HepG2 (cell line): ENCODE measurements around the gene SLC9A5. TPM values are rescaled to one million over a fixed set of nuclear protein-coding genes. Genes with fewer than 3 reads are reported as not detected.

ENCODE experiments used
- ATAC-seq: fragments of 200-7000 bp; cut with Tn5 transposase; 3 replicates; pipeline ENCODE4 v1.9.1; 2020; ENCODE audit warnings: mild to moderate bottlenecking, moderate library complexity
- BruUV-seq: library from RNA; stranded (reverse); fragments of 400-500 nt; replicated peaks from 2 replicates; lab custom pipeline; 2021; lab: Mats Ljungman, UMichigan
- CTCF ChIA-PET: fragments of 300-600 bp; formaldehyde crosslinking; extraction: SDS; loops from one replicate; lab custom pipeline; 2021; ENCODE audit warnings: low total read pairs, inconsistent platforms, low intra/inter-chr PET ratio; lab: Yijun Ruan, JAX
- POLR2A ChIA-PET: fragments of 350-600 bp; sonication (Branson Sonifier 250); formaldehyde crosslinking; loops from one replicate; lab custom pipeline; 2020; ENCODE audit warnings: antibody characterized with exemption, inconsistent platforms; lab: Yijun Ruan, JAX
- DNase-seq: peaks from one replicate; pipeline ENCODE4 v3.0.0-alpha.2; 2015; ENCODE audit warnings: low spot score
- FAIRE-seq: peaks from 3 replicates; lab custom pipeline; 2011; peaks lifted over from hg19 to GRCh38; lab: Jason Lieb, UNC
- H2AFZ ChIP-seq: one replicate; pipeline ENCODE4 v1.6.1; 2011; ENCODE audit warnings: low read length, inconsistent platforms
- H3K27ac ChIP-seq: fragments of 300-600 bp; 3 replicates; pipeline ENCODE4 v1.8.0; 2011; ENCODE audit warnings: mixed run types, mild to moderate bottlenecking, mixed read lengths, low read length, inconsistent platforms; ENCODE audit not compliant: insufficient read depth; ENCODE audit errors: extremely low read length
- H3K27me3 ChIP-seq, 2 experiments: fragments of 200-600 bp in 1 of 2; 2 replicates in 1 of 2; 3 replicates in 1 of 2; pipeline versions ENCODE4 v1.6.0 to v1.8.0; 2011; ENCODE audit warnings: low read length in 2 of 2, mild to moderate bottlenecking in 2 of 2, moderate library complexity in 2 of 2, inconsistent platforms in 1 of 2; ENCODE audit not compliant: insufficient read depth in 2 of 2, control insufficient read depth in 1 of 2
- H3K36me3 ChIP-seq, 2 experiments: fragments of 200-600 bp in 1 of 2; replicated peaks in 1 of 2; 2 replicates in 1 of 2; 3 replicates in 1 of 2; pipeline versions ENCODE4 v1.5.1 to v1.8.0; 2011; ENCODE audit warnings: low read length in 2 of 2, inconsistent platforms in 1 of 2; ENCODE audit not compliant: insufficient read depth in 2 of 2, control insufficient read depth in 1 of 2
- H3K4me1 ChIP-seq: 2 replicates; pipeline ENCODE4 v1.5.1; 2012; ENCODE audit warnings: low read length, inconsistent platforms; ENCODE audit not compliant: insufficient read depth
- H3K4me2 ChIP-seq: 2 replicates; pipeline ENCODE4 v1.6.0; 2011; ENCODE audit warnings: low read depth, low read length, inconsistent platforms
- H3K4me3 ChIP-seq, 3 experiments: fragments of 200-600 bp in 1 of 3; sonication (generic), shearing (Covaris generic) in 1 of 3; replicated peaks in 1 of 3; 2 replicates each; pipeline ENCODE4 v1.5.1; 2011 to 2016; ENCODE audit warnings: low read length in 3 of 3, inconsistent platforms in 2 of 3, low read depth in 2 of 3, mild to moderate bottlenecking in 2 of 3, control low read depth in 1 of 3, mixed read lengths in 1 of 3; ENCODE audit not compliant: insufficient read depth in 1 of 3
- H3K79me2 ChIP-seq: one replicate; pipeline ENCODE4 v1.6.1; 2011; ENCODE audit warnings: low read length, inconsistent platforms; ENCODE audit not compliant: insufficient read depth
- H3K9ac ChIP-seq: 2 replicates; pipeline ENCODE4 v1.6.0; 2011; ENCODE audit warnings: mild to moderate bottlenecking, low read depth, low read length, inconsistent platforms; ENCODE audit not compliant: insufficient read depth
- H3K9me3 ChIP-seq: 2 replicates; pipeline ENCODE4 v1.5.1; 2012; ENCODE audit warnings: mild to moderate bottlenecking, low read length
- H4K20me1 ChIP-seq: 2 replicates; pipeline ENCODE4 v1.6.0; 2011; ENCODE audit warnings: inconsistent platforms, mild to moderate bottlenecking, low read length, moderate library complexity; ENCODE audit not compliant: insufficient read depth
- FOXA1 ChIP-seq, 2 experiments: fragments of 450-650 bp in 1 of 2; sonication (generic) in 1 of 2; formaldehyde crosslinking in 1 of 2; IDR thresholded peaks; 2 replicates each; pipeline versions ENCODE4 v1.4.0 to v1.6.1; 2016 to 2020; ENCODE audit warnings: missing genetic modification reagents in 1 of 2
- FOXK2 ChIP-seq: fragments of 450-650 bp; IDR thresholded peaks from 2 replicates; pipeline ENCODE4 v1.6.1; 2016
- FOXP1 ChIP-seq, 2 experiments: fragments of 450-650 bp in 1 of 2; IDR thresholded peaks; 2 replicates each; pipeline ENCODE4 v1.6.1; 2017 to 2018; ENCODE audit warnings: antibody characterized with exemption in 1 of 2
- HINFP ChIP-seq: sonication (generic); formaldehyde crosslinking; IDR thresholded peaks from 2 replicates; pipeline ENCODE4 v1.4.0; 2020; ENCODE audit warnings: low read depth, mild to moderate bottlenecking, missing genetic modification reagents
- KDM2A ChIP-seq: sonication (generic); formaldehyde crosslinking; IDR thresholded peaks from 2 replicates; pipeline ENCODE4 v1.4.0; 2020; ENCODE audit warnings: low read depth, missing genetic modification reagents, borderline replicate concordance
- POLR2AphosphoS2 ChIP-seq: IDR thresholded peaks from 2 replicates; pipeline ENCODE4 v1.6.1; 2011; ENCODE audit warnings: low read depth, low read length, improper control_type of control experiment
- REXO4 ChIP-seq: sonication (generic); formaldehyde crosslinking; IDR thresholded peaks from 2 replicates; pipeline ENCODE4 v1.8.0; 2022; ENCODE audit warnings: missing genetic modification reagents, mild to moderate bottlenecking, borderline replicate concordance
- ZMYM4 ChIP-seq: sonication (generic); formaldehyde crosslinking; IDR thresholded peaks from 2 replicates; pipeline ENCODE4 v1.8.1; 2023; ENCODE audit warnings: mild to moderate bottlenecking, missing genetic modification reagents
- ZNF234 ChIP-seq: sonication (generic); formaldehyde crosslinking; conservative IDR thresholded peaks from 2 replicates; pipeline ENCODE4 v1.5.1; 2020; ENCODE audit warnings: mild to moderate bottlenecking, missing genetic modification reagents
- WGBS: methylation state at CpG from one replicate; pipeline ENCODE4 v1.1.6; 2017; ENCODE audit warnings: low lambda C conversion rate; 5-methylcytosine and 5-hydroxymethylcytosine counted together
- in situ Hi-C: cut with HindIII; loops from 2 replicates; pipeline ENCODE4 v1.10.0; 2017; ENCODE audit warnings: low pct_unique_long_range_greater_than_20kb; ENCODE audit not compliant: extremely low pct_ligation_motif_present
- intact Hi-C: fragments of 100-400 bp; cut with micrococcal nuclease; formaldehyde crosslinking; loops from one replicate; pipeline ENCODE4 v1.10.0; 2022; ENCODE audit not compliant: unreplicated experiment
- polyA plus RNA-seq, 8 experiments: library from polyadenylated mRNA; depleted of rRNA in 3 of 8; stranded (reverse) in 7 of 8; unstranded in 1 of 8; fragments of >200 nt; fragmentation: Illumina TruSeq in 4 of 8; extraction: Trizol in 4 of 8; gene quantifications; 2 replicates each; pipeline versions ENCODE4 v1.2.1 to v1.2.3, GENCODE V29; 2011 to 2016; ENCODE audit warnings: low read depth in 4 of 8, missing spikeins in 1 of 8, mixed read lengths in 1 of 8; ENCODE audit not compliant: insufficient read depth in 1 of 8
- total RNA-seq, 5 experiments: library from RNA; depleted of rRNA; stranded (reverse); fragments of >200 nt; fragmentation: Illumina TruSeq; extraction: Trizol; gene quantifications; 2 replicates each; pipeline ENCODE4 v1.2.3, GENCODE V29; 2016; ENCODE audit warnings: low read depth in 1 of 5
- TF ChIP-seq, protein P1 (sequence below): IDR thresholded peaks from 2 replicates; pipeline ENCODE4 v1.6.1; 2012; ENCODE audit warnings: inconsistent platforms

The SLC9A5 gene
- total and polyA plus RNA-seq, 2 of the 13 experiments (the other 11 are each of a cell fraction or from before 2014, with no cell fraction given) = 0.58 to 1.4 TPM

DNA sequence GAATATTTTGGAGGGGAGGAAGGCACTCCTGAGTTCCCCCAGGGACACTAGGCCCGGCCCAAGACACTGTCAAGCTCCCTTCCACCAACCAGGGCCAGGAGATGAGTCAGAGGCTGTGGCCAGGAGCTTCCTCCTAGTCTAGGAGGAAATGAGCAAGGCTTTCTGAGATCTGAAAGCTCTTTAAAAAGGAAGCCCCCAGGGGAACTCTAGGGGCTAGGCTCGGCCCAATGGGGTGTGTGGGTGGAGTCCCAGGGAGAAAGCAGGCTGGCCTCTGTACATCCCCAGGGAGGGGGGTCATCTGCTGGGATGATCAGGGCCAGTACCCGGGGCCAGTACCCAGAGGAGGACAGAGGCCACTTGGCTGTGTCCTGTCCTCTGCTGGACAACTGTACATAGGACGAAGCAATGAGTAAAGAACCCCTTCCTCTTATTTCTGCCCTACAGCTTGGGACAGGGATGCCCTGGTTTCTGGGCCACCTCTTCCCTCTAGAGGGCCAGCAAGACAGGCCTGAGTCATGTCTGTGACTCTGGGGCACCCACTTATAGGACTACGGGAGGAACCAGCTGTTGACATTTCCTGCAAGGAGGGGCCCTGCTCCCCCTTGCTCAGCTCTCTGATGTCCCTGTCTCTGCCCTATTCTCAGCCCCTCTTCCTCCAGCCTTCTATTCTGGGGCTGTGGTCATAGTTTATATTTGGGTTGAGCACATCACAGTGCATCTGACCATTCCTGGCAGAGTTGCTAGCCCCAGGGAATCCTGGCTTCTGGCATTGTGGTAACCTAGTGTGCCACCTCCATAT is 4.2 kb upstream of the SLC9A5 start:
- ATAC-seq (no peak), DNase-seq (no peak), FAIRE-seq (no peak)
- peaks cover 62% of the 10 kb centered on the region for H3K4me1 ChIP-seq
- no TSS peak for BruUV-seq
- POLR2A ChIA-PET = interaction anchor here (4.5 to 6.1 kb wide), 2 partner anchors 12 to 18 kb away, joined by 24 to 71 read pairs; partner anchors contain the start of gene TMEM208
- no peaks in the 10 kb centered on the region for H3K79me2 ChIP-seq
- no peak overlapping the region for H3K9ac ChIP-seq
- in situ Hi-C loops (no loop called here), intact Hi-C loops (no loop called here)
- H3K9me3 ChIP-seq = no peaks in the 10 kb centered on the region
- H3K27ac ChIP-seq = peak overlapping the region; percentile 73
- H3K36me3 ChIP-seq = peaks cover 2 to 5% of the 10 kb centered on the region in 2 experiments; a peak in 3 of 5 replicates
- no peak overlapping the region for H3K4me3 ChIP-seq
- TF ChIP-seq, protein P1, sequence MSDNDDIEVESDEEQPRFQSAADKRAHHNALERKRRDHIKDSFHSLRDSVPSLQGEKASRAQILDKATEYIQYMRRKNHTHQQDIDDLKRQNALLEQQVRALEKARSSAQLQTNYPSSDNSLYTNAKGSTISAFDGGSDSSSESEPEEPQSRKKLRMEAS = 0 out of 2 replicates have a peak, but pooled peaks have one; percentile 6
- no peak for TF ChIP-seq FOXA1 (IDR thresholded peaks at IDR 0.05)
- peak; percentile 14; the same call in 1 of the 2 replicates for TF ChIP-seq FOXA1 (CRISPR knock-in tag; IDR thresholded peaks at IDR 0.05)
- TF ChIP-seq POLR2AphosphoS2 = 0 out of 2 replicates have a peak, but pooled peaks have one; percentile 23
- TF ChIP-seq ZMYM4 (CRISPR knock-in tag) = no peak
- no peak for TF ChIP-seq FOXK2
- TF ChIP-seq ZNF234 (CRISPR knock-in tag) = no peak
- no peak for TF ChIP-seq REXO4 (CRISPR knock-in tag)
- no peak for TF ChIP-seq HINFP
- 0 out of 2 replicates have a peak, but pooled peaks have one; percentile 37 for TF ChIP-seq KDM2A (CRISPR knock-in tag)
- no peak for TF ChIP-seq FOXP1 (IDR thresholded peaks at IDR 0.05)
- no peak for TF ChIP-seq FOXP1 (CRISPR knock-in tag; IDR thresholded peaks at IDR 0.05)
- H3K4me2 ChIP-seq = no peak overlapping the region
- CTCF ChIA-PET = no interaction called here
- no peak overlapping the region for H2AFZ ChIP-seq
- no peaks in the 10 kb centered on the region for H4K20me1 ChIP-seq
- H3K27me3 ChIP-seq = peaks cover 0 to 11% of the 10 kb centered on the region in 2 experiments; a peak in 3 of 5 replicates
- 84% methylated on average over 5 of the region's 5 CpGs for WGBS
